SKM-1 treated with dmso at 0.1 percent for 144 hours (cell line): ENCODE data around the gene SNTG2.

Experiments used
- DNase-seq: peaks from one replicate; lab custom pipeline; 2025; ENCODE audit not compliant: unreplicated experiment; lab: John Stamatoyannopoulos, UW

The SNTG2 gene

DNA sequence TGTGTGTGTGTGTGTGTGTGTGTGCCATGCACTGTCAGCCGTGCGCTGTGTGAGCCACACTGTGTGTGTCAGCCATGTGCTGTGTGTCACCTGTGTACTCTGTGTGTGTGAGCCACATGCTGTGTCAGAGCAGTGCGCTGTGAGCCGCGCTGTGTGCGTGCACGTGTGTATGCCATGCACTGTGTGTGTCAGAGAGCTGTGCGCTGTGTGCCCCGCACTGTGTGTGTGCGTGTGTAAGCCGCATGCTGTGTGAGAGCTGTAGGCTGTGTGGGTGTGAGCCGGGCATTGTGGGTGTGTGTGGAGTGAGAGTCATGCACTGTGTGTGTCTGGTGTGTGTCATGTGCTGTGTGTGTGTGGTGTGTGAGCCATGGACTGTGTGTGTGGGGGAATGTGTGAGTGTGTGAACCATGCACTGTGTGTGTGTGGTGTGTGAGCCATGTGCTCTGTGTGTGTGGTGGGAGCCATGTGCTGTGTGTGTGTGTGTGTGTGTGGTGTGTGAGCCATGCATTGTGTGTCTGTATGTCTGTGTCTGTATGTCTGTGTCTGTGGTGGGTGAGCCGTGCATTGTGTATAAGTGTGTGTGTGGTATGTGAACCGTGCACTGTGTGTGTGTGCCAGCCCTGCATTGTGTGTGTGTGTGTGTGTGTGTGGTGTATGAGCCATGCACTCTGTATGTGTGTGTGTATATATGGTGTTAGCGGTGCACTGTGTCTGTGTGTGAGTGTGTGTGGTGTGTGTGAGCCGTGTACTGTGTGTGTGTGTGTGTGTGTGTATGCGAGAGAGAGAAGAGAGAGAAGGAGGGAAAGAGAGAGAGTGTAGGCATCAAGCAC is 356.3 kb downstream of the SNTG2 start:
- DNase-seq: no peak

DNA sequence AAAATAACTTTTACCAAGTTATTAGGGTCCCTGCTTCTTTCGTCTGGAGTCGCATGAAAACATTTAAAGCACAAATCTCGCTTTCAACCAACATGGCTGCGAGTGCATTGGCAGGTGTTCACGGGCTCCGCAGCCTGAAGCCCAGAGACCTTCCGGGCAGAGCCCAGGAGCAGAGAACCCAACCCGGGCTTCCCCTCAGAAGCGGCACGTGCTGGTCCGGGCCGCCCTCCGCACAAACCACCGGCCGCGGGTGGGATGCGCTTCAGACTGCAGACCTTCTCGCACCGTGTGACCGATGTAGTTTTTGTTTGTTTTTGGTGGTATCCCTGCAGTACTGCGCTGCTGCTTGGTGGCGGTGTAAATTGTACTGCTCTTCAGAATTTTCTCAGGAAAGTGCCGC is 357.0 kb downstream of the SNTG2 start:
- DNase-seq: no peak

DNA sequence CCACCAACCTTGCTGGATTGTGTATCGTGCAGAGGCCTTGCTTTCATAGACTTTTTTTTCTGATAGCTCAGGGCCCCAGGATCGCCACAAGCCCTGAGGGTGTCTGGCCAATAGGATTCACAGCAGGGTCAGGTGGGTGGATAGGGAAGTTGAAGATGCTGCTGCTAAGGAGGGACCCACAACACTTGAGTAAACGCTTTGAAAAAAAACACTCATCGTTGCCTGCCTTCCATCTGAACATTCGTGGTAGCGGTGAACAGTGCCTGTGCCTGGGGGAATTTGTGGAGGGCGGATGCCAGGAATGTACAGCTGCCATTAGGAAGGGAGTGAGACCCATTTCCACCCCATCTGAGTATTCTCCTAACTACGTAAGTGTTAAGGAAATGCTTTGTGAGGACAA is 358.0 kb downstream of the SNTG2 start:
- no peak for DNase-seq

DNA sequence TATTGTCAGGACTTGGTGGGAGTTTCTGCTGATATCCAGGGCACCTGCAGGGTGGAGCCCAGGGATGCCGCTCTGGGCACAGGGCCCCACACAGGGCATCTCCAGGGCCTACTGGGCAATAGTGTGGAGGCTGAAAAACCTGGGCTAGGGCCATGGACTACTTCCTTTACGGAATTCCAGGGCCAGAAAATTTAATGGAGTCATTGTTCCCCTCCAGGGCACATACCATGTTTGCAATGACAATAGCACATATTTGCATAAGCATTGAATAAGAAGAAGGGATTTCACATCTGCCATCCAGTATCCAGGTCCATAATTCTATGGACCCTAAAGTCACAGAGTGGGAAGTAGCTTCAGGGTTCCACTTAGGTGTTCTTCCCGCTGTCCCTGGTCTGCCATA is 358.9 kb downstream of the SNTG2 start:
- DNase-seq: no peak

DNA sequence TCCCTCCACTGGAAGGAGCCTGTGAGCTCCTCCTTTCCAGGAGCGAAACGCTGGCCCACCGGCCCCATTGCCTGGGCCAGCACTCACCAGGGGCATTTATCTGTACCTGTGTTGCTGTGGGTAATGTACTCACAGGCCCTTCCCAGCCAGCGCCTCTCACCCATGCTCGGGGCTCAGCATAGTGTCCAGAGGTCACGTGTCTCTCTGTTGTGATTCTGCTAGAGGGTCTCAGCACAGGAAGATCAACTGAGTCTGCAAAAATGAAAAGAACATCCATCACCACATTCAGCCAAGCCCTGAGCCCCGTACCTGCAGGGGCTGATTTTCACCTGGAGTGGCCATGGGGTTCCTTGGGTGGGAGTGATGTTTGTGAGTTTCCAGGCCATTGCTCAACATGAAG is 359.6 kb downstream of the SNTG2 start:
- DNase-seq: no peak

DNA sequence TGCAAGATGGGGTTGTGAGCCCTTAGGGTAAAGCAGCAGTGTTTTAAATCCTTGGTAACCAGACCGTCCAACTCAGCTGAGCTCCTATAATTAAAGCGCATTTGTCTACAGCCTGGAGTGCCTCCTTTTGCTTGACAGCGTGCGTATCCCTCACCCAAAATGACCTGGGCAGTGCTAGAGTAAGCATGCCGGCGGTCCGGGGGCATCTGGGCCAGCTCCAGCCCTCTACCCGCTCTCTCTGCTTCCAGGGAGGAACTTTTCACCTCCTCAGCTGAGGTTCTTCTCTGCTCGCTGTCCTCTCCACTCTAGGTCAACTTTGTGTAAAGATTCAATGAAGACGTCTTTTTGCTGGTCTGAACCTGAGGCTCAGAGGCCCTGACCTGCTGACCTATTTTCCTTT is 360.2 kb downstream of the SNTG2 start:
- DNase-seq: no peak

DNA sequence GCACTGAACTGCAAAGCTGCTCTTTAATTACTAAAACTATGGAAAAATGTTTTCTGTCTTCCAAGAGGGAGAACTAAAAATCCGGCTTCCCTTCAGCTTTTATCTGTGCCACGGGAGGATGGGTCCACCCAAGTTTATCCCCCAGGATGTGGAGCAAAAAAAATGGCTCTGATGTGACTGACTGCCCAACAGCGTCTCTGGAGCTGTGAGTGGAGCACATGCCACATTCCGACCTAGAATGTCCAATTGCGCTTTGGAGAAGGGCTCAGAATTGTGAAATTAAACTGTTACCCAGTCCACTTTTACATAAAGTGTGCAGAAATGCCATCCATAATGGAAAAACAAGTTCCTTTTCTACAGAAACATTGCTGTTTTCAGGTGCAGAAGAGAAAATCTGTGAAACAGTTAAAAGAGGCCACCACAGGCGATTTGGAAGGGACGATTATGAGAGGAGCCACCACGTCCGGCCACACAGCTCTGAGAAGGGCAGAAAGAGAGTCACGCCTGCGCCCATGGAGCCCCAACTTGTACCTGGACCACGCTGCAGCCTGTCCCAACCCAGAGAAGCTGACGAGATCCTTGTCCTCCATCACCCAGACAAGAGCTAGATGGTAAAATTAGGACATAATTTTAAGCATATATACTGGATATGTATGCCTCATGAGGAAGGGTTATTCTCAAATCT is 362.7 kb downstream of the SNTG2 start:
- DNase-seq: no peak

DNA sequence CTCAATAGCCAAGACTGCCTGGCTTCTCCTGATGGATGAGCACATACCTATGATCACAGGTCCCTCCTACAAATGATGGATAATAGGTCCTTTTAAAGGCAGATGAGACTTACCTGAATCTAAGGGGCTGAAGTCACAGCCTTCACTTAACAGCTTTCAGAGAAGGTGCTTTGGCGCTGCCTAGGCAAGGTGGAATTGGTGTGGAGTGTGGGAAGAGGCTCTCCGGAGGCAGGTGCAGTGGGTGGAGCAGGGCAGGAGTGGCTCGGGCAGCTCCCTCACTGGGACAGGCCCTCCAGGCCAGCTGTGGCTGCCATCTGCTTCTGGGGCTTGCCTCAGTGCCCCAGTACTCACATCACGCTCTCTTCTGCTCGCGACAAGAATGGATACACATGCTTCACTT is 363.6 kb downstream of the SNTG2 start:
- DNase-seq: no peak

DNA sequence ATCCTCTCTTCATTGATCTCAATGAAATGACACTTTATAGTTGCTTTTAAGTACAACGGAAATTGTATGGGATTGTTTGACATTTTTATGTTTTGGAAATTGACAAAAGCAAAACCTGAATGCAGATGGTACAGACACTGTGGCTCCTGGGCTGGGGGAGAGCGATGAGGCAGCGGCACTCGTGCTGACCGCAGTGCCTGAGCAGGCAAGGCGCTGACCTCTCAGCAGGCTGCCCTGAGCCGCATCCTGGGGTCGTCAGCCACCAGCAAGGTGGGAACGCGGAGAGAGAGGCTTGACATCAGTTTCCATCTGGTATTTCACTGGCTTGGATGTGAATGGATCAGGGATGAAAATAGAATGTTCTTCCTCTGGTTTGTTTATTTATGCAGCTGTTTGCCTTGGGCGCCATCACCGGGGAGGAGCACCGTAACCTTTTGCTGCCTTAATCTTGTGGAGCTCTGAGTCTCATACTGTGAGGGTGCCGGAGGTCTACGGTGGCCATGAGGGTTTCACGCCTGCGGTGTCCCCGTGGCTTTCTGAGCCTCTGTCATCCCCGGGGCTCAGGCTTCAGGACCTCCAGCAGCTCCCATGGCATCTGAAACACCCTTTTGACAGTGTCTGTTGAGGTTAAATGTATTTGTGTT is 367.8 kb downstream of the SNTG2 start:
- no peak for DNase-seq

DNA sequence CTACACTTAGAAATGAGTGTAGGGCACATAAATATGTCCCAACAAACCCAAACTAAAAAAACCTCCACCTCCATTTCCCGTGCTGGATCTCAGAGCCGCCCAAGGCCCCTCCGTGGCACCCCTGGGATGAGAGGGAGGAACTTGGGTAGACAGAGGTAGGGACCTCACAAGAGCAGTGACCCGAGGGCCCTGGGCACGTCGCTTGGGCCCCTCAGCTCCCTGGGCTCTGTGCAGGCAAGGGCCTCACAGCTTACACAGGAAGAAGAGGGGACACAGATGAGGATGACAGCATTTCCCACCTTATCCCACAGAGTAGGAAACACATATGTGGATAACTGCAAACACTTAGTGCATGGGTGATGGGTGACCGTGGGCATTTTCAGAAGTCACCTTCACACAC is 368.7 kb downstream of the SNTG2 start:
- no peak for DNase-seq

DNA sequence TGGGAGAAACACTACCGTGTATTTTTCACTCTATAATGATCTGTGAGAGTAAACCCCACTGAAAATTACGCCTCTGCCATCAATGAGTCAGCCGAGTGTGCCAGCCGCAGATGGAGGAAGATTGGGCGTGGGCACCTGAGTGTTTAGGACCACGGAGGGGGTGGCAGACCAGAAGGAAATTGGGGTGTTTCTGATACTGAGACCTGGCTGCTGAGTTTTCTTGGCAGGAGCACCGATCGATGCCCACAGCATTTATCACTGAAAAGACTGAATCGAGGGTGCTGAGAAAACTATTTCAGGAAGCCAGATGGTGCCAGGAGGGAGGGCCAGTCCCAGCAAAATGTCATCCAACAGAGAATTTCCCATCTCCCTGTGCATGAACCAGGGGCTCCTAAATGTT is 370.7 kb downstream of the SNTG2 start:
- no peak for DNase-seq

DNA sequence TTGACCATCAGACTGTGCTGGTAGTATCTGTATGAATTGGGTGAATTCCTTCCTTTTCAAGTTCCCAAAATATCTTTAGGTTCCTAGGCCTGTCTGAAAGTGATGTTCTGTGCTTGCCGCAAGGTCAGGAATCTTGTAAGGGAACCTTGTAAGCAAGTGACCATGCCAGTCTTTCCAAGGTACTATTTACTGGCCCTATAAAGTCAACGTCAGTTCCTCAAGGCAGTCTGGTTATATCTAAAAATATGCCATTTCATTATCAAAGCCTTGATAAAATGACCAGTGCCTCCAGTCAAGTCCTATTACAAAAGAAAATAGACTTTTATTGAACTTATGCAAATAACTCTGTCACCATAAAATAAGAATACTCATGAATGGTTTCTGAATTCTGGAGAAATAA is 374.2 kb downstream of the SNTG2 start:
- no peak for DNase-seq

DNA sequence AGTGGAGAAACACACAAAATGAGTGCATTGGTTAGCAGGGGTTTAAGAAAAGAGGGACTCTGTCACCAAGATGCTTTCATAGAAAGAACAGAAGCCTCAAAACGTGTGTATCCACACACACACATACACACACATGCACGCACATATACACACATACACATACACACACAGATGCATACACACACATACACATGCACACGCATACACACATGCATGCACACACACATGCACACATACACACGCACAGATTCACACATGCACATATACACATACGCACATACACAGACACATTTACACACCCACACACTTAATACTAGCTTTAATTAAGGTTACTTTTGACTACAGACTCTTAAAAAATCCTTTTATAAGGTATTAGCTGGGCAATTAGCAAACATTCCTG is 378.0 kb downstream of the SNTG2 start:
- no peak for DNase-seq

DNA sequence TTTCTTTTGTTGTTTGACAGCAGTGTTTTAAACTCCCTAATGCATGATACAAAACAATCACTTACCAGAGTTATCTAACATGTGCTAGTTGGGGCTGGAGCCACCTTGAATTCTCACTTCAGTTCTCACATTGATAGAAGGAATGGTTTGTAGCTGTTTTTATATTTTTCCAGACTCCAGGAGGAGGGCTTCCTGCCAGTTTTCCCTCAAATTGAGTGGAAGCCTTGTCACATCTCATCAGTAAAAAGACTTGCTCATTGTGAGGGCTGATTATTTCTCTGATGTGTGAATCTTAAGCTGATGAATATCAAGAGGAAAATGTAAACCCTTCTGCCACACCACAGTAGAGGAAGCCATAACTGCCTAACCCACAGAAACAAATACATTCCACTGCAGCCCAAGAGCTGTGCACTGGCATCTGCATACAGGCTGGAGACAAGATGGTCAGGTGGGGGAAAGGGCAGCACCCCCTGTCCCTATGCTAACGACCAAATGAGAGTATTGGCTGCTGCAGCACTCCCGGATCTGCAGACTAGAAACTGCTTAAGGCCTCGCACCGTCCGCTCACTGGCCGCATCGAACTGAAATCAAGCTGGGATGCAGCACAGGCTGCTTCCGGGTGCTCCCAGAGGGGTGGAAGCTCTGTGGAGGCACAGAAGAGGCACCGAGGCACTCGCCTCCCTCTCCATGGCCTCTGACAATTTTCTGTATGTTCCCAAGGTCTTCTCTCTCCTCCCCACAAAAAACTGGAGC is 388.9 kb downstream of the SNTG2 start:
- DNase-seq: no peak

DNA sequence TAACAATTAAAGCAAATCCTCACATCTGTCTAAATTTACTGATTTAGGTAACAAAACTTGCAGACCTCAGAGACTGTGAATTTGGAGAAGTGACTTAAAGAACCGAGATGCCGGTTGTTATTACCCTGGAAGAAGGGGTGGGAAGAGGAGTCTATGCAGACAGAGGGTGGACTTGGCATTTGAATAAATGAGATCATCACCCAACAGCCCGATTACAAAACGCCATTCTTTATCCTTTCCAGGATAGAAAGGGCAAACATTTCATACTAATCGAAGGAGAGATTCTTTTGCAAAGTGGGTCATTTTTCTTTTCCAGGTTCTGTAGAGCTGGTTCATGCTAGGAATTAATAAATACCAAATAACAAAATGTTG is 389.5 kb downstream of the SNTG2 start:
- DNase-seq: no peak

DNA sequence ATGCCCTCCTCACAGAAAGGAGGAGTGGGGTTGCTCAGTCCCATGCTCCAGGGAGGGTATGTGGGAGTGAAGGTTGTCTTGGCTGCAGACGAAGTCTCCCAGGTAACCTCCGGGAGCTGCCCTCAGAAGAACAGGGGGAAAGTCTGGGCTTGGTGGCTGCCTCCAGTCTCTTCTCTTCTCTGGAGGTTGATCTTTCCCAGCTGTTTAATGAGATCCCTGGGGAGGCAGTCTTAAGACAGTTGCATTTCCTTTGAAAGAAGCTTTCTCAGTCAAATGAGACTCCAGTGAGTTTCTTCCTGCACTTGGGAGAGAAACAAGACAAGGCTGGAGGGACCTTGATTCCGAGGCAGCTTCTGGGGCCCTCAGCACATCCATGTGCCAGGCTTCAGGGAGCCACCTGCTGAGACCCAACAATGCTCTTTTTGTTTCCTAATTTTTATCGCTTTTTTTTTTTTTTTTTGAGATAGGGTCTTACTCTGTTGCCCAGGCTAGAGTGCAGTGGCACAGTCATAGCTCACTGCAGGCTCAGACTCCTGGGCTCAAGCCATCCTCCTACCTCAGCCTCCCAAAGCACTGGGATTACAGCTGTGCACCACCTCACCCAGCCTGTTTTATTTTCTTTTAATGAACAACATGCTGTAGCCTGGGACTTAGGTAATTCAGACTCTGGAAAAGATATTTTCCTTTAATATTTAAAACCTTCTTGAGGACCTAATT is 390.9 kb downstream of the SNTG2 start:
- no peak for DNase-seq

DNA sequence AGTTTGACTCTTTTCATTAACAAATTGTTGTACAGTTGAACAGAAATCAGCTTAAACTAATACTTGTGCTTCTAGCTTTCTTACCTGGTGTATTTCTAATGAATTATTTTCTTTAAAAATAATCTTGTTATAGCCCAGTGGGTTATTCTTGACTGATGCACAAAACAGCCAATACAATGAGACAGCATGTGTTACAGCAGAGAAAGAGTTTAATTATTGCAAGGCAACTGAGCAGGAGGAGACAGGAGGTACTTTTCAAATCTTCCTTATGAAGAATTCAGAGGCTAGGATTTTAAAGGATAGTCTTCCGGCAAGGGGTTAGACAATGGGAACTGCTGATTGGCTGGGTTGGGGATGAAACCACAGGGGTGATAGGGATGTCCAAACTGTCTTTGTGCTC is 398.1 kb downstream of the SNTG2 start:
- DNase-seq: no peak

DNA sequence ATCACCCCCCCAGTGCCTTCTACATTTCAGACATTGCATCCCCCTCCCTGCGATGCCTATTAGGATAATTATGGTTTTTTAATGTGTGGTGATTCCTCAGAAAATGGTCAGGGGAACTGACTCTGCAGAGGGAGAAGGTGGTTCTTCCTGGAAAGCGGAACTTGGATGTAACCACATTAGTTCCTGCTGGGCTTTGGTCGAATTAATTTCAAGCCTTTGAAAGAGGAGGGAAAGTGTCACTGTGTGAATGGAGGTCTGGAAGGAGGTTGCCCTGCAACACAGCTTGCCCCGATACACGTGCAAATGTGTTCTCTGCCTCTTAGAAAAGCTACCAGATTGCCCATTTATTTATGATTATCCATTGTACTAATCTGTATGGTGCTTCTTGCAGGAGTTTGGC is 399.5 kb downstream of the SNTG2 start:
- no peak for DNase-seq

DNA sequence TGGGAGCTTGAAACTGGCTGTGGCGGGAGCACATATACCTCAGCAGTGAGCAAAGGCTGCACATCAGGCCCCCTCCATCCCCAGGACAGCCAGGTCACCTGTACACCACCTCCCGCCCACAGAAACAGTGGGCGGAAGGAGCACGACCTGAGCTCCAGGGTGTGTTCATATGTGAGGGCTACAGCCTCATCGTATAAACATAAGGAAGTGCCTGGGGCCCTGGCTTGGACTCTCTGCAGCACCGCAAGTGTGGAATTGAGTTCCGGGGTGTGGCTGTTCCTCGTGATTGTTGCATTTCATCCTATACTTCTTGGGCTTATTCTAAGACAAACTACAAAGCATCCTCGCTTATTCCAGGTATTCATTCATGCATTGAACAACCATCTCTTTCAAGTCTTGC is 402.5 kb downstream of the SNTG2 start:
- DNase-seq: no peak

DNA sequence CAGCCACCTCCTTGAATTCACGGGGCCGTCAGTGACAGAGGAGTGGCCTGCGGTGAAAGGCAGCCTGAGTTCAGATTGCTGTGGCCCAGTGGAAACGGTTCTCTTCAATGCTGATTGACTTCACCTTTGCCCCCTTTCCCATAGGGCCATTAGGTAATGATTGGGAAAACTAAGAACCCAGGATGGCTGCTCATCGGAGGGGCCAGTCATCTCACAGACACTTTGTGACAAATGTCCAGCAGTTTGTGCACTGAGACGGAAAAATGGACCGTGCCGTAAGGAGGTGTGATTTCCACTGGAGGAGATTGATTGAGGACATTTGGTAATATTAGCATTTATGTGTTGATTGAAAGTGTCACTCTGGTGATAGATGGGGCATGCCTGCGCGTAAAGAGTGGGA is 402.9 kb downstream of the SNTG2 start:
- DNase-seq: no peak

DNA sequence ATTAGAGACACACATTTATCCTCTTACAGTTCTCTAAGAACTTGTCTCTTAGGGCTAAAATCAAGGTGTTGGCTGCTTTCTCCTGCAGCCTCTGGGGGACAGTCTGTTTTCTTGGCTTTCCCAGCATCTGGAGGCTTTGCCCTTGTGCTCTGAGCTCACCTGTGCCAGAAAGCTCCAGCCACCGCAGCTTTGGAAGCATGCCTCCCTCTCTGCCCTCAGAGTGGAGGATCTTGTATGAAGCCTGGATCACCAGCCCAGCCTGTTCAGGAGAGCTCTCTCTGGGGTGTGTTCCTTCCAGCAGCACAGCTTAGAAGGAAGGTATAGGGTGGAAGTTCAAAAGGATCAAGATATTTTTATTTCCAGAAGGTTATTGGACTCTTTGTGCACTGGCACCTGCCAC is 409.5 kb downstream of the SNTG2 start:
- DNase-seq: no peak
